Spleen (tissue), 11 donors: ENCODE data around the gene F8. TPM values are rescaled to one million over a fixed set of nuclear protein-coding genes. Genes with fewer than 3 reads are reported as not detected.
A peak's percentile ranks its signal among the peaks of the same experiment; 100 is the strongest.
"Not testable (repeated sequence)": the region's sequence is repeated elsewhere in the genome, so short reads cannot be mapped to it uniquely, and the experiment has no call there.

ENCODE experiments used
- DNase-seq: peaks from one replicate; pipeline ENCODE4 v3.0.0-alpha.2; 2020
- H3K27ac ChIP-seq, 8 donors: fragments of 200-600 bp; sonication (generic) in 7 of 8; 1 replicate in 4 of 8; 2 replicates in 4 of 8; pipeline versions ENCODE4 v1.5.0 to v1.8.0; 2016 to 2021; ENCODE audit warnings: inconsistent platforms in 4 of 8, mild to moderate bottlenecking in 4 of 8, moderate library complexity in 1 of 8
- H3K27me3 ChIP-seq, 7 donors: fragments of 200-600 bp; sonication (generic) in 6 of 7; replicated peaks in 1 of 7; 1 replicate in 4 of 7; 2 replicates in 3 of 7; pipeline versions ENCODE4 v1.5.0 to v1.8.0; 2016 to 2021; ENCODE audit warnings: inconsistent platforms in 3 of 7, mild to moderate bottlenecking in 1 of 7
- H3K36me3 ChIP-seq, 6 donors: fragments of 200-600 bp; sonication (generic) in 5 of 6; 1 replicate in 4 of 6; 2 replicates in 2 of 6; pipeline versions ENCODE4 v1.5.0 to v1.8.0; 2016 to 2021; ENCODE audit warnings: inconsistent platforms in 2 of 6
- H3K4me1 ChIP-seq, 6 donors: fragments of 200-600 bp; sonication (generic) in 5 of 6; 1 replicate in 3 of 6; 2 replicates in 3 of 6; pipeline versions ENCODE4 v1.5.0 to v1.8.0; 2016 to 2021; ENCODE audit warnings: inconsistent platforms in 3 of 6
- H3K4me3 ChIP-seq, 8 donors: fragments of 200-600 bp; sonication (generic) in 7 of 8; 1 replicate in 4 of 8; 2 replicates in 4 of 8; pipeline versions ENCODE4 v1.5.0 to v1.8.0; 2016 to 2021; ENCODE audit warnings: inconsistent platforms in 4 of 8, mild to moderate bottlenecking in 4 of 8, moderate library complexity in 2 of 8
- H3K9me3 ChIP-seq, 8 donors: fragments of 200-600 bp; sonication (generic) in 7 of 8; 1 replicate in 4 of 8; 2 replicates in 4 of 8; pipeline versions ENCODE4 v1.5.0 to v1.8.0; 2016 to 2021; ENCODE audit warnings: inconsistent platforms in 4 of 8
- CTCF ChIP-seq, 11 experiments: fragments of 200-600 bp in 7 of 11; fragments of 450-650 bp in 4 of 11; sonication (generic) in 4 of 11; IDR thresholded peaks in 8 of 11; conservative IDR thresholded peaks in 3 of 11; 1 replicate in 7 of 11; 2 replicates in 4 of 11; pipeline versions ENCODE4 v1.4.0 to v1.8.0; 2016 to 2021; ENCODE audit warnings: antibody characterized with exemption in 11 of 11, inconsistent platforms in 4 of 11, mild to moderate bottlenecking in 1 of 11
- POLR2A ChIP-seq, 3 donors: fragments of 450-650 bp; IDR thresholded peaks; one replicate each; pipeline ENCODE4 v1.5.1; 2017; ENCODE audit warnings: antibody characterized with exemption in 3 of 3, mild to moderate bottlenecking in 1 of 3
- POLR2AphosphoS5 ChIP-seq, 3 donors: sonication (generic); formaldehyde crosslinking; IDR thresholded peaks; one replicate each; pipeline ENCODE4 v1.5.1; 2017; ENCODE audit warnings: antibody characterized with exemption in 3 of 3
- WGBS, 5 donors: extraction: QIAGEN DNeasy Blood & Tissue Kit in 3 of 5; methylation state at CpG; one replicate each; pipeline versions ENCODE4 v1.1.5 to v1.1.7; 2013 to 2018; 5-methylcytosine and 5-hydroxymethylcytosine counted together
- intact Hi-C: fragments of 100-400 bp; cut with DNase I; formaldehyde crosslinking; loops from one replicate; pipeline ENCODE4 v1.15.0; 2023; ENCODE audit warnings: low total_unique reads
- polyA plus RNA-seq, 3 donors: library from polyadenylated mRNA; stranded (reverse); fragments of 200-250 nt; gene quantifications; one replicate each; pipeline ENCODE4 v1.2.1, GENCODE V29; 2013
- total RNA-seq, 7 donors: library from RNA; depleted of rRNA in 3 of 7; stranded (reverse); fragments of >200 nt in 3 of 7; fragmentation: NEBNext Ultra II Directional in 4 of 7; extraction: Animal tissue kit (Norgen Biotek cat#: 25700) in 4 of 7; gene quantifications; one replicate each; pipeline versions ENCODE4 v1.1.0 to v1.2.1, GENCODE V29; 2016 to 2021
- donor health status: healthy with polysubstance abuse.
- donor health status: DM: no; HTN: no; CAD: no; lungs with moderate emphysema.
- donor health status: DM: no; HTN: no; CAD: no.
- donor health status: Bipolar disorder and iron deficiency.
- donor health status: healthy.
- donor health status: DM: no; HTN: no; CAD: no.
- donor health status: DM: yes; HTN: yes; CAD: no.

The F8 gene
- total and polyA plus RNA-seq, 10 donors: 3.4 to 135 (median 67.9) TPM

- WGBS, 5 donors: 28 to 79% (median 61%) methylated on average over 3 to 4 of the region's 4 CpGs
- no peak for TF ChIP-seq CTCF (IDR thresholded peaks at IDR 0.05 in 8 of 11, conservative IDR thresholded peaks at IDR 0.05 in 3 of 11)
- no peak for TF ChIP-seq POLR2A (IDR thresholded peaks at IDR 0.05)
- no peak for TF ChIP-seq POLR2AphosphoS5 (IDR thresholded peaks at IDR 0.05)
- Histone ChIP-seq H3K9me3 (peaks cover 0 to 12% (median 0%) of the 10 kb centered on the region in 8 donors), H3K4me1 (peaks cover 0 to 13% (median 0%) of the 10 kb centered on the region in 6 donors), H3K36me3 (no peaks in the 10 kb centered on the region), H3K27me3 (no peaks in the 10 kb centered on the region), H3K27ac (no peak overlapping the region), H3K4me3 (no peak overlapping the region)
- intact Hi-C loops: loop anchor here (5.0 kb wide), 1 partner anchor 83 kb away; no protein-coding TSS in a partner anchor
- DNase-seq: no peak
Measured at GRCh38 chrX:154979629-154980028, 42.9 kb downstream of the F8 start.

GRCh38 chrX:154968353-154968752, 54.2 kb downstream of the F8 start:
- Histone ChIP-seq H3K27me3 (no peaks in the 10 kb centered on the region), H3K27ac (no peak overlapping the region), H3K4me3 (no peak overlapping the region), H3K4me1 (no peaks in the 10 kb centered on the region), H3K36me3 (no peaks in the 10 kb centered on the region), H3K9me3 (no peaks in the 10 kb centered on the region)
- 42 to 76% (median 72%) methylated on average over 2 of the region's 2 CpGs for WGBS, 5 donors
- intact Hi-C loops: no loop called here
- TF ChIP-seq POLR2A (IDR thresholded peaks at IDR 0.05) (no peak), CTCF (IDR thresholded peaks at IDR 0.05 in 8 of 11, conservative IDR thresholded peaks at IDR 0.05 in 3 of 11) (no peak), POLR2AphosphoS5 (IDR thresholded peaks at IDR 0.05) (no peak)
- DNase-seq: no peak

GRCh38 chrX:154967603-154968002, 54.9 kb downstream of the F8 start:
- DNase-seq: no peak
- Histone ChIP-seq H3K27me3 (no peaks in the 10 kb centered on the region), H3K27ac (no peak overlapping the region), H3K9me3 (no peaks in the 10 kb centered on the region), H3K4me1 (no peaks in the 10 kb centered on the region), H3K4me3 (no peak overlapping the region), H3K36me3 (no peaks in the 10 kb centered on the region)
- TF ChIP-seq CTCF (IDR thresholded peaks at IDR 0.05 in 8 of 11, conservative IDR thresholded peaks at IDR 0.05 in 3 of 11): no peak
- TF ChIP-seq POLR2A (IDR thresholded peaks at IDR 0.05): no peak
- no peak for TF ChIP-seq POLR2AphosphoS5 (IDR thresholded peaks at IDR 0.05)
- 49 to 84% (median 76%) methylated on average over 1 of the region's 1 CpG for WGBS, 5 donors
- intact Hi-C loops: no loop called here

- intact Hi-C loops: no loop called here
Measured at GRCh38 chrX:154961947-154962346, 60.6 kb downstream of the F8 start.

GRCh38 chrX:154955799-154956198, 66.7 kb downstream of the F8 start:
- H3K4me1 ChIP-seq, H3K27me3 ChIP-seq, H3K4me3 ChIP-seq, DNase-seq, H3K36me3 ChIP-seq, intact Hi-C loops, H3K27ac ChIP-seq: not testable (repeated sequence)
- 76 to 100% (median 92%) methylated on average over 3 of the region's 3 CpGs for WGBS, 5 donors
- peaks cover 0 to 18% (median 8%) of the 10 kb centered on the region in 8 donors for H3K9me3 ChIP-seq

More at GRCh38 chrX:154961947-154962346, 60.6 kb downstream of the F8 start:
- Histone ChIP-seq H3K27me3 (no peaks in the 10 kb centered on the region), H3K9me3 (peaks cover 0 to under 1% (median 0%) of the 10 kb centered on the region in 8 donors), H3K4me1 (no peaks in the 10 kb centered on the region), H3K4me3 (no peak overlapping the region), H3K27ac (no peak overlapping the region), H3K36me3 (no peaks in the 10 kb centered on the region)
- DNase-seq: no peak
- TF ChIP-seq POLR2A (IDR thresholded peaks at IDR 0.05) (no peak), POLR2AphosphoS5 (IDR thresholded peaks at IDR 0.05) (no peak), CTCF (IDR thresholded peaks at IDR 0.05 in 8 of 11, conservative IDR thresholded peaks at IDR 0.05 in 3 of 11) (no peak)

GRCh38 chrX:154939265-154939664, 83.3 kb downstream of the F8 start:
- peak; percentile 51 for DNase-seq
- H3K9me3 ChIP-seq, intact Hi-C loops, H3K27me3 ChIP-seq, H3K4me1 ChIP-seq, H3K36me3 ChIP-seq, H3K27ac ChIP-seq, H3K4me3 ChIP-seq: not testable (repeated sequence)
- 70 to 92% (median 76%) methylated on average over 5 to 9 of the region's 10 CpGs; no CpG with 5 or more reads in 1 of the 5 donors for WGBS, 5 donors

- H3K27me3 ChIP-seq, H3K9me3 ChIP-seq, DNase-seq, H3K27ac ChIP-seq, intact Hi-C loops, H3K4me3 ChIP-seq, H3K36me3 ChIP-seq, H3K4me1 ChIP-seq: not testable (repeated sequence)
- WGBS, 5 donors: 90 to 97% (median 96%) methylated on average over 2 to 5 of the region's 5 CpGs
Measured at GRCh38 chrX:154924771-154925170, 97.8 kb downstream of the F8 start.
